Ishikawa (cell line): ENCODE measurements around the gene PSMA7.

ENCODE experiments used
- CEBPB ChIP-seq: IDR thresholded peaks from 2 replicates; pipeline ENCODE4 v1.6.1; 2012
- CREB1 ChIP-seq: IDR thresholded peaks from 2 replicates; pipeline ENCODE4 v1.6.1; 2012; ENCODE audit warnings: low read depth
- EP300 ChIP-seq: IDR thresholded peaks from 2 replicates; pipeline ENCODE4 v1.6.1; 2012; ENCODE audit warnings: borderline replicate concordance
- TCF12 ChIP-seq: IDR thresholded peaks from 2 replicates; pipeline ENCODE4 v1.6.1; 2012; ENCODE audit warnings: low read depth
- YY1 ChIP-seq: IDR thresholded peaks from 2 replicates; pipeline ENCODE4 v1.6.1; 2012; ENCODE audit warnings: low read depth

DNA sequence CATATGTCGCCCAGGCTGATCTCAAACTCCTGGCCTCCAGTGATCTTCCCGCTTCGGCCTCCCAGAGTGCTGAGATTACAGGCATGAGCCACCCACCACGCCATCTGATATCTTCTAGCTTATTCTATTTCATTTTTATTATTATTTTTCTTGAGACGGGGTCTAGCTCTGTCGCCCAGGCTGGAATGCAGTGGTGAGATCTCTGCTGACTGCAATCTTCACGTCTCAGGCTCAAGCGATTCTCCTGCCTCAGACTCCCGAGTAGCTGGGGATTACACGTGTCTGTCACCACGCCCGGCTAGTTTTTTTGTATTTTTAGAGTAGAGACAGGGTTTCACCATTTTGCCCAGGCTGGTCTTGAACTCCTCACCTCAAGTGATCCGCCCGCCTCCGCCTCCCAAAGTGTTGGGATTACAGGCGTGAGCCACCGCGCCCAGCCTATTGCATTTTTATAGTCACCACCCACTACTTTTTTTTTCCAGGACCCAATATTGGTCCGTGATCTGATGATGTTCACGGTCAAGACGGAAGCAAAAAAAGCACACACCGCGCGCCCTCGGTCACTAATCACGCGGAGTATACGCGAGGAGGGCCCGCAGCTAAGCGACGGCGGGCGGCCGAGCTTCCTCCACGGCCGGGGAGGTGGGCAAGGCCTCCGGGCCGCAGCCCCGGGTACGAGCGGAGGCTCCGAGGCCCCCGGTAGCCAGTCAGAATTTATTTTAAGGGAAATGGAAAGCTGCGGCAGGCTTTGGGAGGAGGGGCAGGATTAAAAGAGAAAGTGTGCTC is 22.0 kb downstream of the PSMA7 start:
- TF ChIP-seq EP300 (no peak), TCF12 (no peak), CREB1 (no peak), CEBPB (no peak), YY1 (no peak)
